Neural cell (in vitro differentiated cells): ENCODE data around the gene LNX1. TPM values are rescaled to one million over a fixed set of nuclear protein-coding genes. Genes with fewer than 3 reads are reported as not detected.

Experiments
- H2AFZ ChIP-seq: fragments of 200-600, 300-800 bp; sonication (generic), shearing (Covaris generic); 2 replicates; pipeline ENCODE4 v1.6.0; 2014; ENCODE audit warnings: low read depth, mild to moderate bottlenecking, antibody characterized with exemption, low read length, moderate library complexity
- H3F3A ChIP-seq: fragments of 200-600 bp; shearing (Covaris generic); 2 replicates; pipeline ENCODE4 v1.6.1; 2016; ENCODE audit warnings: mild to moderate bottlenecking, moderate library complexity, mixed read lengths, antibody characterized with exemption, low read length; ENCODE audit not compliant: insufficient read depth, poor library complexity, severe bottlenecking
- H3K27ac ChIP-seq: fragments of 200-600, 300-800 bp; sonication (generic), shearing (Covaris generic); 2 replicates; pipeline ENCODE4 v1.5.1; 2014; ENCODE audit warnings: mild to moderate bottlenecking, low read length, moderate library complexity
- H3K27me3 ChIP-seq: fragments of 300-800, 200-600 bp; sonication (generic), shearing (Covaris generic); 2 replicates; pipeline ENCODE4 v1.6.0; 2014; ENCODE audit warnings: mild to moderate bottlenecking, low read depth, low read length, moderate library complexity; ENCODE audit not compliant: insufficient read depth
- H3K36me3 ChIP-seq: fragments of 300-800, 200-600 bp; sonication (generic), shearing (Covaris generic); 2 replicates; pipeline ENCODE4 v1.5.1; 2014; ENCODE audit warnings: mild to moderate bottlenecking, antibody characterized with exemption, low read length, moderate library complexity; ENCODE audit not compliant: insufficient read depth
- H3K4me2 ChIP-seq: fragments of 300-800, 200-600 bp; sonication (generic), shearing (Covaris generic); 2 replicates; pipeline ENCODE4 v1.6.0; 2014; ENCODE audit warnings: mild to moderate bottlenecking, low read length
- H3K4me3 ChIP-seq: fragments of 300-800, 200-600 bp; sonication (generic), shearing (Covaris generic); 2 replicates; pipeline ENCODE4 v1.5.1; 2014; ENCODE audit warnings: mild to moderate bottlenecking, low read length, moderate library complexity
- H3K79me2 ChIP-seq: fragments of 200-600 bp; shearing (Covaris generic); replicated peaks from 2 replicates; pipeline ENCODE4 v1.6.0; 2014; ENCODE audit warnings: mild to moderate bottlenecking, low read length, moderate library complexity; ENCODE audit not compliant: insufficient read depth
- H3K9ac ChIP-seq: fragments of 300-800, 200-600 bp; sonication (generic), shearing (Covaris generic); 2 replicates; pipeline ENCODE4 v1.6.1; 2016; ENCODE audit warnings: mild to moderate bottlenecking, low read length, mixed read lengths
- H3K9me2 ChIP-seq: fragments of 200-600 bp; shearing (Covaris generic); 2 replicates; pipeline ENCODE4 v1.6.1; 2016; ENCODE audit warnings: mild to moderate bottlenecking, low read length, mixed read lengths; ENCODE audit not compliant: insufficient read depth
- H3K9me3 ChIP-seq: fragments of 200-600, 300-800 bp; sonication (generic), shearing (Covaris generic); 2 replicates; pipeline ENCODE4 v1.6.1; 2016; ENCODE audit warnings: mild to moderate bottlenecking, mixed run types, low read length, moderate library complexity, mixed read lengths
- H4K20me1 ChIP-seq: fragments of 200-600 bp; shearing (Covaris generic); 2 replicates; pipeline ENCODE4 v1.6.1; 2016; ENCODE audit warnings: mild to moderate bottlenecking, mixed run types; ENCODE audit not compliant: insufficient read depth
- EP300 ChIP-seq: fragments of 450-650 bp; conservative IDR thresholded peaks from 2 replicates; pipeline ENCODE4 v1.6.1; 2014; ENCODE audit warnings: antibody characterized with exemption, mild to moderate bottlenecking, moderate library complexity; ENCODE audit not compliant: poor library complexity, severe bottlenecking
- MXI1 ChIP-seq: fragments of 450-650 bp; conservative IDR thresholded peaks from 2 replicates; pipeline ENCODE4 v1.6.1; 2014; ENCODE audit warnings: antibody characterized with exemption, mild to moderate bottlenecking; ENCODE audit not compliant: poor library complexity, severe bottlenecking
- POLR2AphosphoS5 ChIP-seq: IDR thresholded peaks from 2 replicates; pipeline ENCODE4 v1.6.1; 2012
- RAD21 ChIP-seq: fragments of 450-650 bp; conservative IDR thresholded peaks from 2 replicates; pipeline ENCODE4 v1.6.1; 2014; ENCODE audit warnings: antibody characterized with exemption, mild to moderate bottlenecking, moderate library complexity
- SMC3 ChIP-seq: fragments of 450-650 bp; conservative IDR thresholded peaks from 2 replicates; pipeline ENCODE4 v1.6.1; 2014; ENCODE audit warnings: antibody characterized with exemption, mild to moderate bottlenecking, moderate library complexity; ENCODE audit not compliant: poor library complexity
- TAF1 ChIP-seq: IDR thresholded peaks from 2 replicates; pipeline ENCODE4 v1.6.1; 2012; ENCODE audit warnings: low read depth
- polyA plus RNA-seq: library from polyadenylated mRNA; depleted of rRNA; stranded (reverse); fragments of >200 nt; gene quantifications from 2 replicates; pipeline ENCODE4 v1.2.3, GENCODE V29; 2014
- TF ChIP-seq, protein P1 (sequence below): fragments of 450-650 bp; IDR thresholded peaks from 2 replicates; pipeline ENCODE4 v1.5.1; 2014; ENCODE audit warnings: antibody characterized with exemption, mild to moderate bottlenecking, moderate library complexity; ENCODE audit not compliant: poor library complexity, severe bottlenecking
- TF ChIP-seq, protein P2 (sequence below): IDR thresholded peaks from 2 replicates; pipeline ENCODE4 v1.6.1; 2012; ENCODE audit warnings: borderline replicate concordance

LNX1 gene
- polyA plus RNA-seq, 1 donor from 2014 or later = 3.4 TPM

DNA sequence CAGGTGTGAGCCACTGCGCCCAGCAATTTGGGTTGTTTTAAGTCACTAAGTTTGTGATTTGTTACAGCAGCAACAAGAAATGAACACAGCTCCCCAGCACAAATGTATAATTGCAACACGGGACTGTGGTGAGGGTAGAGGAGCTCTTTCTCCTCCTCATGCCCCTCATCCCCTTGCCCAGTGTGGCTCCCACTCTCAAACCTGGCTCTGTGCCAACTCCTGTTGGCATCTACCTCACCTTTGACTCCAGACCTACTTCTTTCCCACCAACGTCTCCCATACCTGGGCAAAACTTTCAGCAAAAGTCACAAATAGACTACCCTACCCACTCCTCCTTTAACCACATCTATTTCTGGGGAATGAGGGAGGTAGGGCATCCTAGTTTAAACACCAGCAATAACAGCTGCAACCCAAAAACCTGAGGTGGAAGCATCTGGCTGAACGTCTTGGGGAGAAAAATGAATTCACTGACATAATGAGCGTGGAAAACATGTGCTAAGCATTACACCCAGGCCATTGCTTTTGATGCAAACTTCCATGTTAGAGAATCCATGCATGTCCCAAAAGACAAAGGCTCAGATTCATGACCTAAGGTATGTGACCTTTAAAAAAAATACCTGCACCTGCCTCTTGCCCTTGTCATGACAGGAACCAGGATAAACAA lies 19.2 kb downstream of the LNX1 start:
- no peaks in the 10 kb centered on the region for H3K27me3 ChIP-seq
- H3K27ac ChIP-seq = no peak overlapping the region
- no peaks in the 10 kb centered on the region for H3K9me3 ChIP-seq
- no peaks in the 10 kb centered on the region for H3K36me3 ChIP-seq
- no peak overlapping the region for H3K9ac ChIP-seq
- no peaks in the 10 kb centered on the region for H4K20me1 ChIP-seq
- no peaks in the 10 kb centered on the region for H3F3A ChIP-seq
- no peaks in the 10 kb centered on the region for H3K9me2 ChIP-seq
- no peak overlapping the region for H2AFZ ChIP-seq
- no peak overlapping the region for H3K4me2 ChIP-seq
- H3K79me2 ChIP-seq = no peaks in the 10 kb centered on the region
- no peak overlapping the region for H3K4me3 ChIP-seq
- TF ChIP-seq MXI1 = no peak
- TF ChIP-seq, protein P1, sequence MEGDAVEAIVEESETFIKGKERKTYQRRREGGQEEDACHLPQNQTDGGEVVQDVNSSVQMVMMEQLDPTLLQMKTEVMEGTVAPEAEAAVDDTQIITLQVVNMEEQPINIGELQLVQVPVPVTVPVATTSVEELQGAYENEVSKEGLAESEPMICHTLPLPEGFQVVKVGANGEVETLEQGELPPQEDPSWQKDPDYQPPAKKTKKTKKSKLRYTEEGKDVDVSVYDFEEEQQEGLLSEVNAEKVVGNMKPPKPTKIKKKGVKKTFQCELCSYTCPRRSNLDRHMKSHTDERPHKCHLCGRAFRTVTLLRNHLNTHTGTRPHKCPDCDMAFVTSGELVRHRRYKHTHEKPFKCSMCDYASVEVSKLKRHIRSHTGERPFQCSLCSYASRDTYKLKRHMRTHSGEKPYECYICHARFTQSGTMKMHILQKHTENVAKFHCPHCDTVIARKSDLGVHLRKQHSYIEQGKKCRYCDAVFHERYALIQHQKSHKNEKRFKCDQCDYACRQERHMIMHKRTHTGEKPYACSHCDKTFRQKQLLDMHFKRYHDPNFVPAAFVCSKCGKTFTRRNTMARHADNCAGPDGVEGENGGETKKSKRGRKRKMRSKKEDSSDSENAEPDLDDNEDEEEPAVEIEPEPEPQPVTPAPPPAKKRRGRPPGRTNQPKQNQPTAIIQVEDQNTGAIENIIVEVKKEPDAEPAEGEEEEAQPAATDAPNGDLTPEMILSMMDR = no peak
- TF ChIP-seq POLR2AphosphoS5 = no peak
- no peak for TF ChIP-seq RAD21
- TF ChIP-seq, protein P2, sequence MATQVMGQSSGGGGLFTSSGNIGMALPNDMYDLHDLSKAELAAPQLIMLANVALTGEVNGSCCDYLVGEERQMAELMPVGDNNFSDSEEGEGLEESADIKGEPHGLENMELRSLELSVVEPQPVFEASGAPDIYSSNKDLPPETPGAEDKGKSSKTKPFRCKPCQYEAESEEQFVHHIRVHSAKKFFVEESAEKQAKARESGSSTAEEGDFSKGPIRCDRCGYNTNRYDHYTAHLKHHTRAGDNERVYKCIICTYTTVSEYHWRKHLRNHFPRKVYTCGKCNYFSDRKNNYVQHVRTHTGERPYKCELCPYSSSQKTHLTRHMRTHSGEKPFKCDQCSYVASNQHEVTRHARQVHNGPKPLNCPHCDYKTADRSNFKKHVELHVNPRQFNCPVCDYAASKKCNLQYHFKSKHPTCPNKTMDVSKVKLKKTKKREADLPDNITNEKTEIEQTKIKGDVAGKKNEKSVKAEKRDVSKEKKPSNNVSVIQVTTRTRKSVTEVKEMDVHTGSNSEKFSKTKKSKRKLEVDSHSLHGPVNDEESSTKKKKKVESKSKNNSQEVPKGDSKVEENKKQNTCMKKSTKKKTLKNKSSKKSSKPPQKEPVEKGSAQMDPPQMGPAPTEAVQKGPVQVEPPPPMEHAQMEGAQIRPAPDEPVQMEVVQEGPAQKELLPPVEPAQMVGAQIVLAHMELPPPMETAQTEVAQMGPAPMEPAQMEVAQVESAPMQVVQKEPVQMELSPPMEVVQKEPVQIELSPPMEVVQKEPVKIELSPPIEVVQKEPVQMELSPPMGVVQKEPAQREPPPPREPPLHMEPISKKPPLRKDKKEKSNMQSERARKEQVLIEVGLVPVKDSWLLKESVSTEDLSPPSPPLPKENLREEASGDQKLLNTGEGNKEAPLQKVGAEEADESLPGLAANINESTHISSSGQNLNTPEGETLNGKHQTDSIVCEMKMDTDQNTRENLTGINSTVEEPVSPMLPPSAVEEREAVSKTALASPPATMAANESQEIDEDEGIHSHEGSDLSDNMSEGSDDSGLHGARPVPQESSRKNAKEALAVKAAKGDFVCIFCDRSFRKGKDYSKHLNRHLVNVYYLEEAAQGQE = no peak

GRCh38 chr4:53563824-53564223 lies 27.5 kb downstream of the LNX1 start:
- H3K79me2 ChIP-seq = no peaks in the 10 kb centered on the region
- no peak overlapping the region for H3K4me2 ChIP-seq
- no peaks in the 10 kb centered on the region for H3K9me3 ChIP-seq
- H3K9me2 ChIP-seq = no peaks in the 10 kb centered on the region
- H3K9ac ChIP-seq = no peak overlapping the region
- H3F3A ChIP-seq = no peaks in the 10 kb centered on the region
- no peaks in the 10 kb centered on the region for H3K27me3 ChIP-seq
- no peak overlapping the region for H3K4me3 ChIP-seq
- H3K27ac ChIP-seq = no peak overlapping the region
- H4K20me1 ChIP-seq = no peaks in the 10 kb centered on the region
- H2AFZ ChIP-seq = no peak overlapping the region
- TF ChIP-seq SMC3 (no peak), MXI1 (no peak), TAF1 (no peak), EP300 (no peak)
- TF ChIP-seq, protein P2 = no peak
- H3K36me3 ChIP-seq = no peaks in the 10 kb centered on the region
